ENCODE results near the gene CTDSP1.

Gene CTDSP1

DNA sequence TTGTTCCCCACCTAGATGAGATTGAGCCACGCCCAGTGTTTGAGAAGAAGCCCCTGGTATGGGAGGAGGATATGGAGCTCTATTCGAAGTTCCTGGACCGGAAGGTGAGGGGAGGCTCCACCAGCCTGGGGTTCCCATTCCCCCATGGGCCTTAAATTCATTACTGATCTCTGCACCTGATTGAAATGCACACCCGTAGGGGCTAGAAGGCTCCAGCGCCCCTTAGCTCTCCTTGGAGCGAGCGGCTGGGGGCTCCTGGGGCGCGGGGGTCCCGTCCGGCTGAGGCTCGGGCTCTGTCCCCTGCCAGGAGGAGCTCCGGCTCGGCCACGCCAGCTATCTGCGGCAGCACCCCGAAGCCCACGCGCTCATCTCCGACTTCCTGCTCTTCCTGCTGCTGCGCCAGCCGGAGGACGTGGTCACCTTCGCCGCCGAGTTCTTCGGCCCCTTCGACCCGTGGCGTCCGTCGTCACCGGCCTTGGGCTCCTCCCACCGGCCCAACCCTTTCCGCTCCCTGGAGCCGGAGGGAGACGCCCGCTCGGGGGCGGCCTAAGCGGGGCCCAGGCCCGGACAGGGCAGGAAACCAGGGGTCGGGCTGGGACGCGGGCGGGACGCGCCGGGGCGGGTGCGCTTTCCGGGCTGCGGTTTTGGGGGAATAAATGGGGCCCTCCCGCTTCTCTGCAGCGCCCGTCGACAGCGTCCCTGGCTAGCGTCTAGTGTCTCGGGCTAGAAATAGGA lies 32.1 kb upstream of the CTDSP1 start:
- H3K4me1 ChIP-seq (ENCODE audit: insufficient read depth, low read length), result no peaks in the 10 kb centered on the region
- H3K4me2 ChIP-seq (ENCODE audit: insufficient read depth, low read length), result no peak overlapping the region
- DNase-seq (no peak), ATAC-seq (ENCODE audit: insufficient read depth, low read depth) (no peak; the same call in 2 of the 3 replicates)
- H3K79me2 ChIP-seq (ENCODE audit: insufficient read depth, low read length), result no peaks in the 10 kb centered on the region
- no peak overlapping the region for H3K9ac ChIP-seq (ENCODE audit: low read depth, low read length)
- H3K36me3 ChIP-seq (ENCODE audit: insufficient read depth, low read length), result no peaks in the 10 kb centered on the region
- H3K9me3 ChIP-seq (ENCODE audit: insufficient read depth, low read length, severe bottlenecking), result no peaks in the 10 kb centered on the region
- no peak for TF ChIP-seq CTCF (IDR thresholded peaks at IDR 0.05; ENCODE audit: borderline replicate concordance, extremely low read depth, low read length, poor library complexity, severe bottlenecking)
- no peaks in the 10 kb centered on the region for H3K27me3 ChIP-seq (ENCODE audit: insufficient read depth, low read length, poor library complexity)
- no peak overlapping the region for H2AFZ ChIP-seq (ENCODE audit: low read depth, low read length)
- H3K4me3 ChIP-seq (ENCODE audit: low read depth in 1 of 2, low read length in 2 of 2), result no peak overlapping the region
- no peaks in the 10 kb centered on the region for H4K20me1 ChIP-seq (ENCODE audit: insufficient read depth, low read length)
- no peak overlapping the region for H3K27ac ChIP-seq (ENCODE audit: low read length)

DNA sequence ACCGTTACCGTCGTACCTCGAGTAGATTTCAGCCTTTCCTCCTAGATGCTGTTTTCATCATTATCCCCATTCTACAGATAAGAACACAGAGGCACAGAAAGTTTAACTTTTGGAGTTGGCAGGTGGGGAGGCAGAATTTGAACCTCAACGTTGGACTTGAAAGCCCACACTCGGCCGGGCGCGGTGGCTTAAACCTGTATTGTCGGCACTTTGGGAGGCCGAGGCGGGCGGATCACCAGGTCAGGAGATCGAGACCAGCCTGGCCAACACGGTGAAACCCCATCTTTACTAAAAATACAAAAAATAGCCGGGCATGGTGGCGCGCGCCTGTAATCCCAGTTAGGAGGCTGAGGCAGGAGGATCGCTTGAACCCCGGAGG lies 31.5 kb upstream of the CTDSP1 start:
- H3K27ac ChIP-seq (ENCODE audit: low read length), result no peak overlapping the region
- H3K4me1 ChIP-seq (ENCODE audit: insufficient read depth, low read length), result no peaks in the 10 kb centered on the region
- H3K79me2 ChIP-seq (ENCODE audit: insufficient read depth, low read length), result no peaks in the 10 kb centered on the region
- DNase-seq (no peak), ATAC-seq (ENCODE audit: insufficient read depth, low read depth) (no peak)
- no peaks in the 10 kb centered on the region for H4K20me1 ChIP-seq (ENCODE audit: insufficient read depth, low read length)
- H2AFZ ChIP-seq (ENCODE audit: low read depth, low read length), result no peak overlapping the region
- no peaks in the 10 kb centered on the region for H3K36me3 ChIP-seq (ENCODE audit: insufficient read depth, low read length)
- H3K27me3 ChIP-seq (ENCODE audit: insufficient read depth, low read length, poor library complexity), result no peaks in the 10 kb centered on the region
- H3K4me3 ChIP-seq (ENCODE audit: low read depth in 1 of 2, low read length in 2 of 2), result no peak overlapping the region
- no peak overlapping the region for H3K9ac ChIP-seq (ENCODE audit: low read depth, low read length)
- H3K4me2 ChIP-seq (ENCODE audit: insufficient read depth, low read length), result no peak overlapping the region
- no peaks in the 10 kb centered on the region for H3K9me3 ChIP-seq (ENCODE audit: insufficient read depth, low read length, severe bottlenecking)
- TF ChIP-seq CTCF (IDR thresholded peaks at IDR 0.05; ENCODE audit: borderline replicate concordance, extremely low read depth, low read length, poor library complexity, severe bottlenecking), result no peak
- no peak for TF ChIP-seq EZH2 (IDR thresholded peaks at IDR 0.05; ENCODE audit: borderline replicate concordance, low read depth, low read length, severe bottlenecking)

DNA sequence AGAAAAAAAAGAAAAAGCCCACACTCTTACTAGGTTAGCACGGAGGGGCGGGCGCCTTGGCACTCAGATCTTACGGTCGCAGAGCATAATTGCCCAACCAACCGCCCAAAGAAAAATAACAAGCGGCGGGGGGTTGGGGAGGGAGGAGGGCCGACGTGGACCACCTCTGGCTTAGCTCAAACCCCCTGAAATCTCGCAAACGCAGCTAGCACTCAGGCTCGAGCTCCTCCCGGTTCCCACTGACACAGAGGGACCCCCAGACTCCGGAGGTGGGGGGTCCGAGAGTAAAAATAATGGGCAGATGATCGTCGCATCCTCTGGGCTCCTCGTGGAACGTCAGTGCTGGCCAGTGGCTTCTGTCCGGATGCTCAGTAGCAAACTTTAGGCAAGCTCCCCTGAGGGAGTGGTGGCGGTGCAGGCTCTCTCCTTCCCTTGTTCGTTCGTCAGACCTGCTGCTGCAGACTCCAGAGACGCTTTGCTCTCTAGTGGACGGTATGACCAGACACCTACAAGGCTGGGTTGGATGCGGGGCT lies 31.0 kb upstream of the CTDSP1 start:
- no peak for TF ChIP-seq CTCF (IDR thresholded peaks at IDR 0.05; ENCODE audit: borderline replicate concordance, extremely low read depth, low read length, poor library complexity, severe bottlenecking)
- TF ChIP-seq EZH2 (IDR thresholded peaks at IDR 0.05; ENCODE audit: borderline replicate concordance, low read depth, low read length, severe bottlenecking), result no peak
- H3K36me3 ChIP-seq (ENCODE audit: insufficient read depth, low read length), result no peaks in the 10 kb centered on the region
- no peak for DNase-seq
- H2AFZ ChIP-seq (ENCODE audit: low read depth, low read length), result no peak overlapping the region
- no peaks in the 10 kb centered on the region for H3K4me1 ChIP-seq (ENCODE audit: insufficient read depth, low read length)
- H3K27ac ChIP-seq (ENCODE audit: low read length), result no peak overlapping the region
- H3K9ac ChIP-seq (ENCODE audit: low read depth, low read length), result no peak overlapping the region
- no peaks in the 10 kb centered on the region for H3K9me3 ChIP-seq (ENCODE audit: insufficient read depth, low read length, severe bottlenecking)
- H3K4me2 ChIP-seq (ENCODE audit: insufficient read depth, low read length), result no peak overlapping the region
- ATAC-seq (ENCODE audit: insufficient read depth, low read depth), result no peak
- no peaks in the 10 kb centered on the region for H4K20me1 ChIP-seq (ENCODE audit: insufficient read depth, low read length)
- no peaks in the 10 kb centered on the region for H3K27me3 ChIP-seq (ENCODE audit: insufficient read depth, low read length, poor library complexity)
- H3K79me2 ChIP-seq (ENCODE audit: insufficient read depth, low read length), result no peaks in the 10 kb centered on the region
- H3K4me3 ChIP-seq (ENCODE audit: low read depth in 1 of 2, low read length in 2 of 2), result no peak overlapping the region

Data from DND-41 (cell line).